Panc1 (cell line): ENCODE results near the gene NR4A3. TPM values are rescaled to one million over a fixed set of nuclear protein-coding genes. Genes with fewer than 3 reads are reported as not detected.

Experiments
- ATAC-seq: fragments of 200-7000 bp; cut with Tn5 transposase; 2 replicates; pipeline ENCODE4 v1.9.1; 2020; ENCODE audit warnings: mild to moderate bottlenecking, moderate library complexity
- BruUV-seq: library from RNA; stranded (reverse); fragments of 400-500 nt; replicated peaks from 2 replicates; lab custom pipeline; 2021; lab: Mats Ljungman, UMichigan
- CTCF ChIA-PET: fragments of 300-600 bp; sonication (Branson Sonifier 250); formaldehyde crosslinking; loops from one replicate; lab custom pipeline; 2022; ENCODE audit warnings: antibody characterized with exemption; lab: Charles Lee
- POLR2A ChIA-PET: fragments of 300-600 bp; sonication (Branson Sonifier 250); formaldehyde crosslinking; loops from one replicate; lab custom pipeline; 2022; ENCODE audit warnings: antibody characterized with exemption; lab: Charles Lee
- DNase-seq: peaks from one replicate; pipeline ENCODE4 v3.0.0-alpha.2; 2010; ENCODE audit warnings: low read depth, low spot score
- H3K27ac ChIP-seq: 2 replicates; pipeline ENCODE4 v1.5.1; 2011; ENCODE audit warnings: mild to moderate bottlenecking, low read length, inconsistent platforms
- H3K27me3 ChIP-seq: fragments of 200-500 bp; sonication (Bioruptor generic); 2 replicates; pipeline ENCODE4 v1.6.0; 2014; ENCODE audit warnings: low read length, inconsistent platforms; ENCODE audit not compliant: control insufficient read depth, insufficient read depth
- H3K36me3 ChIP-seq: fragments of 200-500 bp; sonication (Bioruptor generic); 2 replicates; pipeline ENCODE4 v1.5.1; 2014; ENCODE audit warnings: inconsistent platforms, mild to moderate bottlenecking, low read length, moderate library complexity; ENCODE audit not compliant: control insufficient read depth, insufficient read depth
- H3K4me1 ChIP-seq: 2 replicates; pipeline ENCODE4 v1.5.1; 2011; ENCODE audit warnings: inconsistent platforms, mild to moderate bottlenecking, low read length, moderate library complexity; ENCODE audit not compliant: control insufficient read depth, insufficient read depth
- H3K4me3 ChIP-seq, 2 experiments: 2 replicates each; pipeline ENCODE4 v1.5.1; 2011 to 2012; ENCODE audit warnings: low read depth in 2 of 2, low read length in 2 of 2, mild to moderate bottlenecking in 2 of 2, inconsistent platforms in 1 of 2, moderate library complexity in 1 of 2
- H3K9me3 ChIP-seq: fragments of 200-500 bp; sonication (Bioruptor generic); 2 replicates; pipeline ENCODE4 v1.5.1; 2014; ENCODE audit warnings: low read depth, mild to moderate bottlenecking, inconsistent platforms, low read length, moderate library complexity; ENCODE audit not compliant: control insufficient read depth, insufficient read depth
- CTCF ChIP-seq: fragments of 450-650 bp; IDR thresholded peaks from 2 replicates; pipeline ENCODE4 v1.5.1; 2017; ENCODE audit warnings: mild to moderate bottlenecking
- POLR2AphosphoS5 ChIP-seq: IDR thresholded peaks from 2 replicates; pipeline ENCODE4 v1.6.1; 2012; ENCODE audit warnings: mild to moderate bottlenecking, low read depth, low read length, moderate library complexity
- REST ChIP-seq, 2 experiments: IDR thresholded peaks; 2 replicates each; pipeline ENCODE4 v1.6.1; 2011 to 2012; ENCODE audit warnings: low read depth in 2 of 2, control low read depth in 1 of 2, low read length in 1 of 2, mild to moderate bottlenecking in 1 of 2, moderate library complexity in 1 of 2; ENCODE audit not compliant: insufficient read depth in 1 of 2
- SIN3A ChIP-seq: IDR thresholded peaks from 2 replicates; pipeline ENCODE4 v1.6.1; 2012; ENCODE audit warnings: low read depth, mild to moderate bottlenecking, low read length, moderate library complexity, borderline replicate concordance; ENCODE audit not compliant: insufficient read depth
- TCF7L2 ChIP-seq: IDR thresholded peaks from 2 replicates; pipeline ENCODE4 v1.6.1; 2011; ENCODE audit warnings: mild to moderate bottlenecking, low read depth, low read length, inconsistent platforms
- in situ Hi-C: cut with HindIII; loops from 2 replicates; pipeline ENCODE4 v1.10.0; 2016; ENCODE audit warnings: low sequenced_read_pairs, low pct_unique_long_range_greater_than_20kb
- intact Hi-C: fragments of 100-400 bp; cut with micrococcal nuclease; formaldehyde crosslinking; loops from one replicate; pipeline ENCODE4 v1.10.0; 2022; ENCODE audit not compliant: unreplicated experiment
- total RNA-seq: library from RNA; stranded (reverse); gene quantifications from one replicate; pipeline ENCODE4 v1.2.1, GENCODE V29; 2021; ENCODE audit not compliant: unreplicated experiment

NR4A3 gene
- total RNA-seq, 1 experiment from 2014 or later, result 0.13 TPM

GRCh38 chr9:99885747-99886146 is 64.1 kb downstream of the NR4A3 start:
- no peaks in the 10 kb centered on the region for H3K27me3 ChIP-seq
- in situ Hi-C loops, result no loop called here
- H3K27ac ChIP-seq, result no peak overlapping the region
- ChIA-PET POLR2A (no interaction called here), CTCF (no interaction called here)
- BruUV-seq, result no TSS peak
- no peaks in the 10 kb centered on the region for H3K36me3 ChIP-seq
- DNase-seq, result no peak
- intact Hi-C loops, result no loop called here
- no peak for ATAC-seq
- TF ChIP-seq TCF7L2 (no peak), REST (IDR thresholded peaks at IDR 0.05; ENCODE audit: insufficient read depth in 1 of 2, low read depth in 2 of 2, low read length in 1 of 2) (no peak), POLR2AphosphoS5 (no peak), SIN3A (no peak), CTCF (no peak)
- no peaks in the 10 kb centered on the region for H3K4me1 ChIP-seq
- H3K9me3 ChIP-seq, result no peaks in the 10 kb centered on the region
- no peak overlapping the region for H3K4me3 ChIP-seq

GRCh38 chr9:99889120-99889519 is 67.4 kb downstream of the NR4A3 start:
- Histone ChIP-seq H3K4me3 (no peak overlapping the region), H3K36me3 (no peaks in the 10 kb centered on the region), H3K27me3 (peaks cover 5% of the 10 kb centered on the region; the same call in 1 of the 2 replicates), H3K27ac (no peak overlapping the region), H3K9me3 (no peaks in the 10 kb centered on the region), H3K4me1 (no peaks in the 10 kb centered on the region)
- TF ChIP-seq REST (IDR thresholded peaks at IDR 0.05; ENCODE audit: insufficient read depth in 1 of 2, low read depth in 2 of 2, low read length in 1 of 2), result no peak
- TF ChIP-seq SIN3A, result no peak
- no peak for TF ChIP-seq POLR2AphosphoS5
- TF ChIP-seq CTCF, result no peak
- TF ChIP-seq TCF7L2, result no peak
- no peak for DNase-seq
- ChIA-PET POLR2A (no interaction called here), CTCF (no interaction called here)
- in situ Hi-C loops, result no loop called here
- no peak for ATAC-seq
- intact Hi-C loops, result no loop called here
- BruUV-seq, result no TSS peak
